Left kidney (tissue), 2 donors: ENCODE data around the gene TMEM253. TPM values are rescaled to one million over a fixed set of nuclear protein-coding genes. Genes with fewer than 3 reads are reported as not detected.

Experiments
- DNase-seq: peaks from one replicate; pipeline ENCODE4 v3.0.0-alpha.2; 2013
- polyA plus RNA-seq: library from polyadenylated mRNA; unstranded; fragments of 120-200 nt; gene quantifications from one replicate; pipeline ENCODE4 v1.2.1, GENCODE V29; 2013; ENCODE audit not compliant: insufficient read length

The TMEM253 gene
- polyA plus RNA-seq, 1 donor: 1.3 TPM

DNA sequence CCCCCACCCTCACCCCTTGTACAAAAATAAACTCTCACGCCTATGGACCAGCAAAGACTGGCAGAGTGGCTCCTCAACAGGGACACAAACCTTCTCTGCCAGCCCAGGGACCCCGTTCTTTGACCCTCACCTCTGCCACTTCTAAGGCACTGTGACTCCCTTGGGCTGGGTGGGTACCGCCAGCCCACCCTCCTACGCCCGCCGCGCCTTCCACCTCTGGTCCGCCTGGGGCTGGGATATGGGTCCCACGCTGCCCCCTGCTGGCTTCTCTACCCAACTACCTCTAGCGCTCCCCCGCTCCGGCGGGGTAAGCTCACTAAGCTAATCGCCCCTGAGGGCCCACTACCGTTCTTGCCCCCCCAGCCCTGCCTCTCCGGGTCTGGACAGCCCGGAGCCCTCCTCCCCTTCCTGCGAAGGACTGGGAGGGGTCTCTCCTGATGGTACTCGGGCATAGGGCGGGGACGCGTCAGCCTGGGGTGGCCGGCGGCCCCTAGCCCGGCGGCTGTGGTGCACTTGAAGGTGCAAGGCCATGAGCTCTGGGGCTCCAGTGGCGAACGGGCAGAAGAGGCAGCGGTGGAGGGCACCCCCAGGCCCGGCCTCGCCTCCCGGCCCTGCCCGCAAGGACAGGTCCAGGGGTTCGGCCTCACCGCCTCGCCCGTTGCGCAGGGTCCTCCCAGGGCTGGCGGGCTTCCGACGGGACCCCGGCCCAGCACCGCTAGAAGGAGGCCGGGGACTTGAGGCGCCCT, 10.5 kb upstream of the TMEM253 start:
- DNase-seq: no peak

- DNase-seq: no peak
Measured at GRCh38 chr14:21090940-21091663, 9.8 kb upstream of the TMEM253 start.

GRCh38 chr14:21091821-21092272, 9.0 kb upstream of the TMEM253 start:
- no peak for DNase-seq

- peak; percentile 64 for DNase-seq
Measured at GRCh38 chr14:21092273-21093011, 8.4 kb upstream of the TMEM253 start.

- DNase-seq: no peak
Measured at GRCh38 chr14:21093018-21093417, 7.8 kb upstream of the TMEM253 start.

GRCh38 chr14:21093769-21094681, 6.8 kb upstream of the TMEM253 start:
- peak; percentile 84 for DNase-seq

GRCh38 chr14:21095430-21096205, 5.2 kb upstream of the TMEM253 start:
- DNase-seq: no peak

DNA sequence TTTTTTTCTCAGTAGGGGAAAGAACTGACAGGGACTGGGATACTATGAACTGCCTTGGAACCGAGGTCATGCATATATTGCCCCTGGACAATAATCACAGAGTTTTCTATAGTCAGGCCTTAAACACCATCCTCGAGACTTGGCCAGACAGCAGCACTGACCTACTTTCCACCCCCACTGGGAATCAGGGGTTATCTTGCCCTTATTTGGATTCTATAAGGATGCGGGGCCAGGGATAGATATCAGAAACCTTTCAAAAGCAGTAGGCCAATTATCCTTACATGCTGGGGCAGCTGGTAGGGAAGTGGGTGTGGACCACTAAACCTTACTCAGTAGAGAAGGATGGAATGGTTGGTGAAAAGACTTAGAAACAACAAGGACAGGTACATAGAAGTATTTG, 4.4 kb upstream of the TMEM253 start:
- DNase-seq: no peak

DNA sequence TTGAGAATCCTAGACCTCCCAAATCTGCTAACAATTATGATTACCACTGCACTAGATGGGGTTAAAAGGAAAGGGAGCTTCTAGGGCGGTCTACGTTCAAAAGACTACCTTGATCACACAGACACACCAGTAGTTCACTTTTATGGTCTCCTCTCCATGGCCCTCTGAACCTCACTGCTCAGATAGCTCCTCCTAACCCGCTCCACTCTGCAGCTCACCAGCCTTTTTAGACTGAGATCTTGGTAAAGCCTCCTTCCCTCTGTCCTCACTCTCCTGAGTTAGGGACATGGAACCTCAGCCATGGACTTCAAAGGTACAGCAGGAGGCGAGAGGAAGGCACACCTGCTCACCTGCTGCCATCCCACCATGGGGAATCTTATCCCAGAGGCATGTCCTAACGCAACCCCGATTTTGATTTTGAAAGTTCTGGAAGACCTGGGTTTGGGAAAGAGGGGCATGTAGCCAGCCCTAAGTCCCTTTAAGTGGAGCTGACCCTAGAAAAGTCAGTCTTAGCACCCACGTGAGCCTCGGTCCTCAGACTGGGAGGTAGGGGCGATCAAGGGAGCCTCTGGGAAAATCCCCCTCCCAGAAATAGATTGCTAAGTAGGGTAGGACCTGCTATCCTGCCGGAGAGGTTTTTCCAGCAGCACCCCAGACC, 3.8 kb upstream of the TMEM253 start:
- DNase-seq: no peak

DNA sequence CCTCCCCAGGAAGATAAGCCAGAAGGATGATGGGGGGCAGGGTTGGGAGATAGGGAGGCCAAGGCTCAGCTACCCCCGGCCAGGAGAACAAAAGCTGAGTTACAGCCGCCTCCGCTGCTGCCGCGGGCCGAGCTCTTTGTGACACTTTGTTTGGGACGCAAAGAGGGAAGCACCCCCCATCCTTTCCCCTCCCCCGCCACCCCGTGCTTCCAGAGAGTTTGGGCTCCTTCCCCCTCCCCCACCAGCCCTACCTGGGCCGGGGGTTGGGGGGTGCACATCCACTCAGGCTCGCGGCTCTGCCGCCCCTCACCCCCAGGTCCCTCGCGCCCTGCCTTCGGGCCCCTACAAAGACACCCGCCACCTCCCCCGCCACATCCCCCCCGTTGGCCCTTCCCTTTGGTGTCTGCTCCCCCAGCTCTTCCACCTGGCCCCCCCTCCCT, 3.2 kb upstream of the TMEM253 start:
- no peak for DNase-seq

DNA sequence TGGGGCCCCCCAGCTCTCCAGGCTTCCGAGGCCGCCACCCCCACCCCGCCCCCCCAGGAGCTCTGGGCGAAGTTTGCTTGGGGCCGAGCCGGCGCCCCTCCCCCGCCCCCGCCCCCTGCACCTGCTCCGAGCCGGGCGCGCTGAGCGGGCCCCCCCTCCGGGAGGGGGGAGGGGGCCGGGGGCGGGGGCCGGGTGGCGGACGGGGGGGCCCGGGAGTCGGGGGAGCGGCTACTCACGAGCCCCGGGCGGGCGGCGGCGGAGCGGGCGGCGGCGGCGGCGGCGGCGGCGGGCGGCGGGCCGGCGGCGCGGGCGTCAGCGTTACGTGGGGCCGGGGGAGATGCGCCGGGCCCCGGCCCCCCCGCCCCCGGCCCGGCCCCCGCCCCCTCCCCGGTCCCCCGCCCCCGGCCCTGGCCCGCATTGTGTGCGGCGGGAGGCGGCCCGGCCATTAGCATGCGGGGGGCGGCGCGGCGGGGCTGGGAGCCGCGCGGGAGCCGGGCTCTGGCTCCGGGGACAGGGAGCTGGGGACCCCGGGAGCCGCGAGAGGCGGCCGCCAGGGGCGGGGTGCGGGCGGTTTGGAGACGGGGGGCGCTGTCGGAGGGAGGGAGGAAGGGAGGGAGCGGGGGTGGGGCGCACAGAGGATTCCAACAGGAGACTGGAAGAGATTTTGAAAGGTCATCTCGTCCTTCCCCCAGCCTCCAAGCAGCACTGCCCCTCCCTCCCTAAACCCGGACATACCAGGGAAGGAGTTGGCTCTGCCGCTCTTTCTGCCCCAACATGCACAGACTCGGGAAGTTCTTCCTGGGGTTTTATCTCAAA, 2.6 kb upstream of the TMEM253 start, which contains the start of gene ZNF219:
ZNF219 (minus strand) TSS at position 580 of the 816 bp plus-strand sequence. CDS start 5,064 bp downstream, outside the sequence.
- DNase-seq: no peak

DNA sequence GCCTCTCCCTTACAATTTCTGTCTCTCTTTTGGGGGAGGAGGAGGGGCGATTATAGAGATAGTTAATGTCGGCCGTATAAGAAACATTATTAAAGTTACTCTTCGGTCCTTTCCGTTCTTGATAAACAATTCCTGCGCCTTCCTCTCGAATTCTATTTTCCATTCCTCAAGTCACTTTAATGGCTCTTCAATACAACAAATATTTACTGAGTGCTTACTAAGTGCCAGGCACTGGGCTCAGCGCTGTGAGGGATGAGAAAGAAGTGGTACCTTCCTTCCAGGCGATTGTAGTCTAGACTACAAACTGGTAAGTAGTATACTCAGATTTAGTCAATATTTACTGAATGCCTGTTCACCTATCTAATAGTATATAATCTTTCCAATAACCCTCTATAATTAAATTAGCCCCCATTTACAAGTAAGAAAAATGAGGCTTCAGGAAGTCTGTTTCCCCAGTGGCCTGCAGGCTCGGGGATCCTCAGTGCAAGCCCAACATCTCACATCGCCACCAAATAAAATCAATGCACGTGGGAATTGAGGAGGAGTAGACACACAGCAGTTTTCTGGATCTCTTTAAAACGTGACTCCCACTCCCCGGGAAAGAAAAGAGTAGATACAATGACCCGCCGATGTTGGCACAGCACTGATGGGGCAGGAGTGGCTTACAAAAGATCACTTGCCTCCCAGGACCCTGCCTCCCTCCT, 1.8 kb upstream of the TMEM253 start:
- no peak for DNase-seq

- DNase-seq: no peak
Measured at GRCh38 chr14:21099596-21099985, 1.3 kb upstream of the TMEM253 start.

- DNase-seq: no peak
Measured at GRCh38 chr14:21101802-21102413, 1.0 kb downstream of the TMEM253 start.

DNA sequence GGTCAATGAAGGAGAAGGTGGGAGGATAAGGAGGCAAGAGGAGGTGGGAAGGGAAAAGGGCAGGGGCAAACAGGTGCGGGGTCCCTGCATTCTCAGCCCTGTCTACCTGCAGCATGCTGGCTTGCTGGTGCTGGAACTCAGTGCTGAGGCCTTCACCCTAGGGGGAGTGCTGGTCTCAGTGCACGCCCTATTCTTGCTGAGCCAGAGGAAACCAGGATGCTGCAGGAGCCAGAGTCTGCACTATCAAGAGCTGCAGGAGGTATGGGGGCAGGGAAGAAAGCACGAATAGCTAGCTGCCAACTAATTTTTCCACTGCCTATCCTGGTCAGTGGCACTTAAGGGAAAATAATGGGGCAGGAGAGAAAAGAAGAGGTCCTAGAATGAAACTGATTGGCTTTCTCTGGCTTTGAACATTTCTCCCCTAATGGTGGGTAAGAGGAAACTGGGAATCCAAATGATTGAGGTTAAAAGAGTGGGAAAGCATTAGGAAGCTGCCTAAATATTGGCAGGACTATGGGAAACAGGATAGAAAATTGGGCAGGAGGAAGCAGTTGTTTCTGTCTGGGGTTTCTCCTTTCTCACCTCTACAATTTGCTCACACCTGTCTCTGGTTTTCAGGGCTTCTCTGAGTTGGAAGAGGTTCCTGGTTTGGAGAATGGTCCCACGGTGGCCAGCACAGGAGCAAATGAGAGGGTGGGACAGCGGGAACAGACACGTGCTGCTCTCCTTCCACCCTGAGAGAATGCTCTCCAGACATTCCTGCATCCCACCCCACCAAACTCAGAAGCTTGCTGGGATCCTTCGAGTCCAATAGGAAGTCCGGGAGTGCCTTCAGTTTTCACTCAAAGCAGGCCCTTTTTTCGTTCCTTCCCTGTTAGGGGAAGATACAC, 1.9 kb downstream of the TMEM253 start:
- no peak for DNase-seq

DNA sequence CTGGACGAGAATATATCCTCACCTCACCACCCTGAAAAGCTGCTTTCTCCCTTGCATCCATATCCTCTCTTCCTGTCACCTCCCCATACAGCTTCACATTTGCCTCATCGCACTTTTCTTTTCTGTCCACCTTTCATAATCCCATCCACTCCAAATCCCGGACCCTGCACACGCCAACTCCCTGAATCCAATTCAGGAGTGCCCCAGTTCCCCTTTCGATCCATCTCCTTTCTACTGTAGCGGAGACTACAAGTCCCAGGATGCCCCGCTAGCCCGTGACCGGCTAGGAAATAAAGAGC, 2.5 kb downstream of the TMEM253 start:
- DNase-seq: no peak

- DNase-seq: peak; percentile 95
Measured at GRCh38 chr14:21103710-21104447, 3.0 kb downstream of the TMEM253 start.
